WTC11 (cell line): ENCODE results near the gene TP53BP2.

Source experiments
- CTCF ChIP-seq: fragments of 200-600 bp; IDR thresholded peaks from 2 replicates; pipeline ENCODE4 v1.8.0; 2022; ENCODE audit warnings: antibody characterized with exemption
- E2F5 ChIP-seq: sonication (generic); formaldehyde crosslinking; IDR thresholded peaks from 2 replicates; pipeline ENCODE4 v1.8.1; 2022; ENCODE audit warnings: mild to moderate bottlenecking, moderate library complexity, missing genetic modification reagents
- NFYB ChIP-seq: sonication (generic); formaldehyde crosslinking; conservative IDR thresholded peaks from 2 replicates; pipeline ENCODE4 v1.8.0; 2022; ENCODE audit warnings: low read depth, missing genetic modification reagents
- NR1H2 ChIP-seq: sonication (generic); formaldehyde crosslinking; IDR thresholded peaks from 2 replicates; pipeline ENCODE4 v1.9.0; 2021; ENCODE audit warnings: mild to moderate bottlenecking, moderate library complexity, missing genetic modification reagents
- PRDM15 ChIP-seq: sonication (generic); formaldehyde crosslinking; IDR thresholded peaks from 2 replicates; pipeline ENCODE4 v1.8.0; 2022; ENCODE audit warnings: missing genetic modification reagents
- STAT6 ChIP-seq: sonication (generic); formaldehyde crosslinking; conservative IDR thresholded peaks from 2 replicates; pipeline ENCODE4 v1.8.1; 2023; ENCODE audit warnings: mild to moderate bottlenecking, low read depth, missing genetic modification reagents, moderate library complexity
- ZNF138 ChIP-seq: sonication (generic); formaldehyde crosslinking; conservative IDR thresholded peaks from 2 replicates; pipeline ENCODE4 v1.8.1; 2022; ENCODE audit warnings: mild to moderate bottlenecking, moderate library complexity, missing genetic modification reagents
- ZNF219 ChIP-seq: sonication (generic); formaldehyde crosslinking; IDR thresholded peaks from 2 replicates; pipeline ENCODE4 v1.8.0; 2023; ENCODE audit warnings: missing genetic modification reagents, mild to moderate bottlenecking, borderline replicate concordance
- ZNF423 ChIP-seq: fragments of 250-450 bp; sonication (Bioruptor Pico); IDR thresholded peaks from 2 replicates; pipeline ENCODE4 v2.1.2; 2022; ENCODE audit warnings: mild to moderate bottlenecking, moderate library complexity

GRCh38 chr1:223780949-223781348 is 64.8 kb downstream of the TP53BP2 start:
- TF ChIP-seq ZNF138 (CRISPR knock-in tag) (no peak), NFYB (CRISPR knock-in tag) (no peak), STAT6 (CRISPR knock-in tag) (no peak), CTCF (no peak), ZNF219 (CRISPR knock-in tag) (no peak), NR1H2 (no peak), E2F5 (CRISPR knock-in tag) (no peak), ZNF423 (CRISPR knock-in tag) (no peak), PRDM15 (CRISPR knock-in tag) (no peak)
